C4-2B (cell line): Measurements from ENCODE around the gene RBBP8NL.

ENCODE experiments used
- H3K27ac ChIP-seq: fragments of 450-650 bp; 2 replicates; pipeline ENCODE4 v1.5.1; 2017
- CTCF ChIP-seq: fragments of 450-650 bp; conservative IDR thresholded peaks from 2 replicates; pipeline ENCODE4 v1.5.1; 2017; ENCODE audit warnings: mild to moderate bottlenecking
- ZFX ChIP-seq: fragments of 450-650 bp; IDR thresholded peaks from 2 replicates; pipeline ENCODE4 v1.6.1; 2017

The RBBP8NL gene

GRCh38 chr20:62422636-62423325 lies 4.6 kb downstream of the RBBP8NL start:
- TF ChIP-seq CTCF (no peak), ZFX (no peak)
- no peak overlapping the region for H3K27ac ChIP-seq

GRCh38 chr20:62421716-62421990 lies 5.7 kb downstream of the RBBP8NL start:
- no peak overlapping the region for H3K27ac ChIP-seq
- TF ChIP-seq CTCF, result no peak
- no peak for TF ChIP-seq ZFX

GRCh38 chr20:62420846-62421715 lies 6.3 kb downstream of the RBBP8NL start:
- H3K27ac ChIP-seq, result no peak overlapping the region
- TF ChIP-seq CTCF, result no peak

- TF ChIP-seq CTCF, result no peak
- no peak for TF ChIP-seq ZFX
- H3K27ac ChIP-seq, result no peak overlapping the region
These were observed 7.6 kb downstream of the RBBP8NL start for GRCh38 chr20:62419759-62420158.

- no peak for TF ChIP-seq CTCF
- no peak for TF ChIP-seq ZFX
These were observed 8.4 kb downstream of the RBBP8NL start for GRCh38 chr20:62418709-62419487.

GRCh38 chr20:62417981-62418708 lies 9.2 kb downstream of the RBBP8NL start:
- H3K27ac ChIP-seq, result no peak overlapping the region

More at GRCh38 chr20:62418709-62419487, 8.4 kb downstream of the RBBP8NL start:
- no peak overlapping the region for H3K27ac ChIP-seq

More at GRCh38 chr20:62417981-62418708, 9.2 kb downstream of the RBBP8NL start:
- TF ChIP-seq ZFX (no peak), CTCF (no peak)
